ENCODE results near the gene TSSK3.
"Not testable (repeated sequence)": the region's sequence is repeated elsewhere in the genome, so short reads cannot be mapped to it uniquely, and the experiment has no call there.

Gene TSSK3

GRCh38 chr1:32365445-32365844, 3.1 kb downstream of the TSSK3 start:
- DNase-seq, result no peak

- DNase-seq, result no peak
Observed at GRCh38 chr1:32367912-32368635, 5.7 kb downstream of the TSSK3 start.

GRCh38 chr1:32372149-32372756, 9.9 kb downstream of the TSSK3 start:
- DNase-seq, result peak; percentile 15

GRCh38 chr1:32373996-32374592, 11.8 kb downstream of the TSSK3 start:
- no peak for DNase-seq

- DNase-seq, result no peak
Observed at GRCh38 chr1:32376199-32376598, 13.9 kb downstream of the TSSK3 start.

GRCh38 chr1:32377541-32378220, 15.3 kb downstream of the TSSK3 start:
- DNase-seq, result no peak

GRCh38 chr1:32380057-32380456, 17.7 kb downstream of the TSSK3 start:
- no peak for DNase-seq

GRCh38 chr1:32386676-32387392, 24.5 kb downstream of the TSSK3 start:
- no peak for DNase-seq

GRCh38 chr1:32388641-32389040, 26.3 kb downstream of the TSSK3 start:
- DNase-seq, result no peak

- no peak for DNase-seq
Observed at GRCh38 chr1:32390904-32391870, 28.8 kb downstream of the TSSK3 start.

- DNase-seq, result no peak
Observed at GRCh38 chr1:32392325-32392724, 30.0 kb downstream of the TSSK3 start.

GRCh38 chr1:32393136-32393535, 30.8 kb downstream of the TSSK3 start:
- no peak for DNase-seq

GRCh38 chr1:32393832-32394140, 31.4 kb downstream of the TSSK3 start:
- DNase-seq, result no peak

- DNase-seq, result peak; percentile 93
Observed at GRCh38 chr1:32394141-32394889, 32.0 kb downstream of the TSSK3 start, which contains the start of gene BSDC1. BSDC1 (minus strand) TSS chr1:32394441; CDS start chr1:32394414, 27 bp downstream.

GRCh38 chr1:32394890-32395432, 32.6 kb downstream of the TSSK3 start:
- DNase-seq, result no peak

GRCh38 chr1:32396524-32396923, 34.2 kb downstream of the TSSK3 start:
- not testable (repeated sequence) for DNase-seq

GRCh38 chr1:32398401-32398800, 36.1 kb downstream of the TSSK3 start:
- DNase-seq, result no peak

- no peak for DNase-seq
Observed at GRCh38 chr1:32399843-32400242, 37.5 kb downstream of the TSSK3 start.

GRCh38 chr1:32400876-32401631, 38.7 kb downstream of the TSSK3 start:
- DNase-seq, result peak; percentile 40

- DNase-seq, result no peak
Observed at GRCh38 chr1:32404946-32405345, 42.6 kb downstream of the TSSK3 start.

Measured in effector CD8-positive, alpha-beta T cell (primary cell).